ENCODE data around the gene JSRP1. TPM values are rescaled to one million over a fixed set of nuclear protein-coding genes. Genes with fewer than 3 reads are reported as not detected.

JSRP1 gene
- total RNA-seq, 1 donor from 2014 or later, result not detected

DNA sequence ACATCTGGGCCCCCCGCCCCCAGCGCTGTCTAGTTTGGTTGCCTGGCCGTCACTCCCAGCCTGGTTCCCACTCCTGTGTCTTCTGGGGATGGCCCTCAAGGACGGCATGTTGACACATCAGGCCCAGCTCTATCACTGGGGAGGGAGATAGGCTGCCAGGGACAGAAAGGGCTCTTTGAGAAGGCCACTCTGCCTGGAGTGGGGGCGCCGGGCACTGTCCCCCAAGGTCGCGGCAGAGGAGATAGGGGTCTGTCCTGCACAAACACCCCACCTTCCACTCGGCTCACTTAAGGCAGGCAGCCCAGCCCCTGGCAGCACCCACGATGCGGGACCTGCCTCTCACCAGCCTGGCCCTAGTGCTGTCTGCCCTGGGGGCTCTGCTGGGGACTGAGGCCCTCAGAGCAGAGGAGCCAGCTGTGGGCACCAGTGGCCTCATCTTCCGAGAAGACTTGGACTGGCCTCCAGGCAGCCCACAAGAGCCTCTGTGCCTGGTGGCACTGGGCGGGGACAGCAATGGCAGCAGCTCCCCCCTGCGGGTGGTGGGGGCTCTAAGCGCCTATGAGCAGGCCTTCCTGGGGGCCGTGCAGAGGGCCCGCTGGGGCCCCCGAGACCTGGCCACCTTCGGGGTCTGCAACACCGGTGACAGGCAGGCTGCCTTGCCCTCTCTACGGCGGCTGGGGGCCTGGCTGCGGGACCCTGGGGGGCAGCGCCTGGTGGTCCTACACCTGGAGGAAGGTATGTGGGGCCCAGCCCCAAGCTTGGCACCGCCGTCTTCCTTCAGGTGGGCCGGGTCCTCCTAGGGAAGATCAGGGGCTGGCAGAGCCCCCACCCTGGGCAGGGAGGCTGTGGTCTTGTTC lies 7.0 kb downstream of the JSRP1 start, which contains the start of gene AMH:
Gene AMH (plus strand): TSS at position 314 of the 857 bp plus-strand sequence. CDS start 10 bp downstream, at position 324.
- TF ChIP-seq, protein P1, sequence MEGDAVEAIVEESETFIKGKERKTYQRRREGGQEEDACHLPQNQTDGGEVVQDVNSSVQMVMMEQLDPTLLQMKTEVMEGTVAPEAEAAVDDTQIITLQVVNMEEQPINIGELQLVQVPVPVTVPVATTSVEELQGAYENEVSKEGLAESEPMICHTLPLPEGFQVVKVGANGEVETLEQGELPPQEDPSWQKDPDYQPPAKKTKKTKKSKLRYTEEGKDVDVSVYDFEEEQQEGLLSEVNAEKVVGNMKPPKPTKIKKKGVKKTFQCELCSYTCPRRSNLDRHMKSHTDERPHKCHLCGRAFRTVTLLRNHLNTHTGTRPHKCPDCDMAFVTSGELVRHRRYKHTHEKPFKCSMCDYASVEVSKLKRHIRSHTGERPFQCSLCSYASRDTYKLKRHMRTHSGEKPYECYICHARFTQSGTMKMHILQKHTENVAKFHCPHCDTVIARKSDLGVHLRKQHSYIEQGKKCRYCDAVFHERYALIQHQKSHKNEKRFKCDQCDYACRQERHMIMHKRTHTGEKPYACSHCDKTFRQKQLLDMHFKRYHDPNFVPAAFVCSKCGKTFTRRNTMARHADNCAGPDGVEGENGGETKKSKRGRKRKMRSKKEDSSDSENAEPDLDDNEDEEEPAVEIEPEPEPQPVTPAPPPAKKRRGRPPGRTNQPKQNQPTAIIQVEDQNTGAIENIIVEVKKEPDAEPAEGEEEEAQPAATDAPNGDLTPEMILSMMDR (IDR thresholded peaks at IDR 0.05), result no peak
- peaks cover 13% of the 10 kb centered on the region for H3K27me3 ChIP-seq
- peaks cover 0 to 26% of the 10 kb centered on the region in 2 donors for H3K4me1 ChIP-seq
- H3K36me3 ChIP-seq, result peaks cover 42 to 46% of the 10 kb centered on the region in 2 donors
- intact Hi-C loops (cut with DNase I), result no loop called here
- no peaks in the 10 kb centered on the region for H3K9me3 ChIP-seq
- no peak within 1 kb of the TSS for H3K4me3 ChIP-seq
- no peak within 1 kb of the TSS for H3K27ac ChIP-seq
- no peak for DNase-seq (ENCODE audit: low spot score in 2 of 2)

DNA sequence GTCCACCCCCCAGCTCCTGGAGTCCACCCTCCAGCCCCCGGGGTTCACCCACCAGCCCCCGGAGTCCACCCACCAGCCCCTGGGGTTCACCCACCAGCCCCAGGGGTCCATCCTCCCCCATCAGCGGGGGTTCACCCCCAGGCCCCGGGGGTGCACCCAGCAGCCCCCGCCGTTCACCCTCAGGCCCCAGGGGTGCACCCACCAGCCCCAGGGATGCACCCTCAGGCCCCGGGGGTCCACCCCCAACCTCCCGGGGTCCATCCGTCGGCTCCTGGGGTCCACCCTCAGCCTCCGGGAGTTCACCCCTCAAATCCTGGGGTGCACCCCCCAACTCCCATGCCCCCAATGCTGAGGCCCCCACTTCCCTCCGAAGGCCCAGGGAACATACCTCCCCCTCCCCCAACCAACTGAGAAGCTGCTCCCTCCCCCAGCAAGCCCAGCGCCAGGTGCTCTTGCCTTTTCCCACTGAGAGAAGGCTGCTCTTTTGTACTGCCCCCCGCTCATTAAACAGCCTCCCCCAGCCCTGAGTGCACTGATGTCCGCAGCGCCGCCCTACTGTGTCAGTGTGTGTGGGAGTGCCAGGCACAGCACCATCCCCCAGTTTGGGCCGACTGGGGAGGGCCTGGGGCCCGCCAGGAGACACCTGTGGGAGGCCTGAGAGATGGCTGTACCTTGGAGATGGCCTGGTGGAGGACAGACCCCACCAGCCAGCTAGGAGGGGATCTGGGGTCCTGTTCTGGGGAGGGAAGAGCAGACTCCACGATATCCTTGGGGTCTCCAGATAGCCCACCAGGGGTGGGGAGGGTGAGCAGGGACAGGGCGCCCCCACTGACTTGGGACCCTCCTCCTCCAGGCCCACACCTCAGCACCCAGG lies 7.8 kb downstream of the JSRP1 start:
- Histone ChIP-seq H3K27me3 (peaks cover 8% of the 10 kb centered on the region), H3K27ac (no peak overlapping the region), H3K4me3 (no peak overlapping the region), H3K36me3 (peaks cover 50 to 54% of the 10 kb centered on the region in 2 donors), H3K4me1 (peaks cover 0 to 22% of the 10 kb centered on the region in 2 donors), H3K9me3 (no peaks in the 10 kb centered on the region)
- intact Hi-C loops (cut with DNase I), result no loop called here
- no peak for DNase-seq (ENCODE audit: low spot score in 2 of 2)
- TF ChIP-seq, protein P1 (IDR thresholded peaks at IDR 0.05), result no peak

DNA sequence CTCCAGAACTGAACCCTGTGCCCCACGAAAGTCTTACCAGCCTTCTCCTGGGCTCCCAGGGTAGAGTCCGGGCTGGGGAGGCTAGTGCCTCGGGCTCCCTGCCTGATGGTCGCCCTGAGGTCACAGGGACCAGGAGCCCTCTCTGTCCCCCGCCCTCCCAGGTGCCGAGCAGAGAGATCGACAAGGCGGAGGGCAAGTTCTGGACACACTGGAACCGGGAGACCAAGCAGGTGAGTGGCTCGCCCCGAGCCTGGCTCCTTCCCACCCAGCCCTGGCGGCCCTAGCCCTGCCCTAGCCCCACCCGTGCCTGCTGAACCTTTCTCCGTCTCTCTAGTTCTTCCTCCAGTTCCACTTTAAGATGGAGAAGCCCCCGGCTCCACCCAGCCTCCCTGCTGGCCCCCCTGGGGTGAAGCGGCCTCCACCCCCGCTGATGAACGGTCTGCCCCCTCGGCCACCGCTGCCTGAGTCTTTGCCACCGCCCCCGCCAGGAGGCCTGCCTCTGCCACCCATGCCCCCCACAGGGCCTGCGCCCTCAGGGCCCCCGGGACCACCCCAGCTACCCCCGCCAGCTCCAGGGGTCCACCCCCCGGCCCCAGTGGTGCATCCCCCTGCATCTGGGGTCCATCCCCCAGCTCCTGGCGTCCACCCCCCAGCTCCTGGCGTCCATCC lies 8.7 kb downstream of the JSRP1 start:
- DNase-seq (ENCODE audit: low spot score in 2 of 2), result no peak
- TF ChIP-seq, protein P1 (IDR thresholded peaks at IDR 0.05), result no peak
- Histone ChIP-seq H3K27me3 (peaks cover 4% of the 10 kb centered on the region), H3K36me3 (peaks cover 52 to 56% of the 10 kb centered on the region in 2 donors), H3K4me1 (peaks cover 0 to 18% of the 10 kb centered on the region in 2 donors), H3K4me3 (no peak overlapping the region), H3K27ac (no peak overlapping the region), H3K9me3 (no peaks in the 10 kb centered on the region)
- intact Hi-C loops (cut with DNase I), result no loop called here

DNA sequence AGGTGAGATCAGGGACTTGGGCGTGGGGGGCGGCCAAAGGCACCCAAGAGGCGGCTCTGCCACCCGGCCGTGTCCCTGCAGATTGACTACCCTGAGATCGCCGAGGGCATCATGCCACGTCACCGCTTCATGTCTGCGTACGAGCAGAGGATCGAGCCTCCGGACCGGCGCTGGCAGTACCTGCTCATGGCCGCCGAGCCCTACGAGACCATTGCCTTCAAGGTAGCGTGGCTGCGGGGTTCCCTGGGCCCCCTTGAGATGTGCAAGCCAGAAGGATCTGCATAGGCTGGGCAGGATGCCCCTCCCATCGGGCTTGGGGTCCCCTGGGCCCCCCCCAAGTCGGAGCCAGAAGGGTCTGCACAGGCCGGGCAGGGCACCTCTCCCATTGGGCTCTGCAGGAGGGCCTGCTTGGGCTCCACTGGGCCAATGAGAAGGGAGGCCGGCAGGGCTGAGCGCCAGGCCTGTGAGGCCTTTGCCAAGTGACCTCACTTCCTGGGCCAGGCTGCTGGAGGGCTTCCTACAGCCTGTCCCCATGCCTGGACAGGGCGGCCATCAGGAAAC lies 9.3 kb downstream of the JSRP1 start:
- TF ChIP-seq, protein P1 (IDR thresholded peaks at IDR 0.05), result no peak
- H3K9me3 ChIP-seq, result no peaks in the 10 kb centered on the region
- no peak for DNase-seq (ENCODE audit: low spot score in 2 of 2)
- peaks cover 0 to 15% of the 10 kb centered on the region in 2 donors for H3K4me1 ChIP-seq
- H3K27ac ChIP-seq, result no peak overlapping the region
- H3K36me3 ChIP-seq, result peaks cover 52 to 56% of the 10 kb centered on the region in 2 donors
- H3K27me3 ChIP-seq, result peaks cover 4% of the 10 kb centered on the region
- intact Hi-C loops (cut with DNase I), result no loop called here
- H3K4me3 ChIP-seq, result no peak overlapping the region

Measured in ascending aorta (tissue), 2 donors.